ENCODE data around the gene ZNF330. TPM values are rescaled to one million over a fixed set of nuclear protein-coding genes. Genes with fewer than 3 reads are reported as not detected.

The ZNF330 gene
- total RNA-seq, 1 donor from 2014 or later: 43.7 TPM

- no peaks in the 10 kb centered on the region for H3K9me3 ChIP-seq
- TF ChIP-seq CTCF (IDR thresholded peaks at IDR 0.05): no peak
- H3K4me1 ChIP-seq: no peaks in the 10 kb centered on the region
- ATAC-seq: no peak
- intact Hi-C loops (cut with DNase I): no loop called here
- H3K4me3 ChIP-seq: no peak overlapping the region
- H3K27me3 ChIP-seq (ENCODE audit: low read depth): no peaks in the 10 kb centered on the region
- no peak overlapping the region for H3K27ac ChIP-seq
- no peaks in the 10 kb centered on the region for H3K36me3 ChIP-seq
- DNase-seq: no peak
These were observed 28.1 kb upstream of the ZNF330 start for GRCh38 chr4:141192564-141192963.

GRCh38 chr4:141193516-141194034 is 27.1 kb upstream of the ZNF330 start:
- H3K4me3 ChIP-seq: no peak overlapping the region
- TF ChIP-seq CTCF (IDR thresholded peaks at IDR 0.05): no peak
- intact Hi-C loops (cut with DNase I): no loop called here
- no peaks in the 10 kb centered on the region for H3K36me3 ChIP-seq
- DNase-seq: no peak
- H3K9me3 ChIP-seq: no peaks in the 10 kb centered on the region
- no peak overlapping the region for H3K27ac ChIP-seq
- ATAC-seq: no peak
- no peaks in the 10 kb centered on the region for H3K4me1 ChIP-seq
- H3K27me3 ChIP-seq (ENCODE audit: low read depth): no peaks in the 10 kb centered on the region

- ATAC-seq (no peak), DNase-seq (no peak)
- Histone ChIP-seq H3K4me1 (no peaks in the 10 kb centered on the region), H3K27me3 (ENCODE audit: low read depth) (no peaks in the 10 kb centered on the region), H3K9me3 (no peaks in the 10 kb centered on the region), H3K27ac (no peak overlapping the region), H3K4me3 (no peak overlapping the region), H3K36me3 (no peaks in the 10 kb centered on the region)
- TF ChIP-seq CTCF (IDR thresholded peaks at IDR 0.05): no peak
- intact Hi-C loops (cut with DNase I): no loop called here
These were observed 25.5 kb upstream of the ZNF330 start for GRCh38 chr4:141195095-141195707.

- ATAC-seq: no peak
- no peaks in the 10 kb centered on the region for H3K4me1 ChIP-seq
- H3K27me3 ChIP-seq (ENCODE audit: low read depth): no peaks in the 10 kb centered on the region
- H3K4me3 ChIP-seq: no peak overlapping the region
- no peaks in the 10 kb centered on the region for H3K9me3 ChIP-seq
- H3K27ac ChIP-seq: no peak overlapping the region
- no peak for DNase-seq
- no peaks in the 10 kb centered on the region for H3K36me3 ChIP-seq
- no peak for TF ChIP-seq CTCF (IDR thresholded peaks at IDR 0.05)
- intact Hi-C loops (cut with DNase I): no loop called here
These were observed 24.3 kb upstream of the ZNF330 start for GRCh38 chr4:141196227-141196933.

GRCh38 chr4:141207961-141208360 is 12.7 kb upstream of the ZNF330 start:
- H3K27ac ChIP-seq: no peak overlapping the region
- no peaks in the 10 kb centered on the region for H3K27me3 ChIP-seq (ENCODE audit: low read depth)
- intact Hi-C loops (cut with DNase I): no loop called here
- H3K36me3 ChIP-seq: no peaks in the 10 kb centered on the region
- no peak for TF ChIP-seq CTCF (IDR thresholded peaks at IDR 0.05)
- H3K9me3 ChIP-seq: no peaks in the 10 kb centered on the region
- H3K4me3 ChIP-seq: no peak overlapping the region
- H3K4me1 ChIP-seq: no peaks in the 10 kb centered on the region
- DNase-seq: no peak
- ATAC-seq: no peak
